Lung (tissue), 12 donors: Measurements from ENCODE around the gene DCLK1. TPM values are rescaled to one million over a fixed set of nuclear protein-coding genes. Genes with fewer than 3 reads are reported as not detected.

ENCODE experiments used
- ATAC-seq: fragments of 200-7000 bp; cut with Tn5 transposase; one replicate; pipeline ENCODE4 v1.9.1; 2020; ENCODE audit warnings: moderate number of reproducible peaks; ENCODE audit not compliant: insufficient read depth, low FRiP score
- DNase-seq, 3 donors: peaks; one replicate each; pipeline ENCODE4 v3.0.0-alpha.2; 2013 to 2017
- H3K27ac ChIP-seq, 2 donors: one replicate each; pipeline ENCODE4 v1.5.1; 2013; ENCODE audit warnings: mild to moderate bottlenecking in 2 of 2, moderate library complexity in 2 of 2, control low read depth in 1 of 2, inconsistent platforms in 1 of 2, low read depth in 1 of 2, low read length in 1 of 2
- H3K27me3 ChIP-seq, 3 donors: one replicate each; pipeline ENCODE4 v1.5.1; 2013; ENCODE audit warnings: low read length in 2 of 3; ENCODE audit not compliant: control insufficient read depth in 3 of 3, insufficient read depth in 3 of 3
- H3K36me3 ChIP-seq, 4 donors: one replicate each; pipeline ENCODE4 v1.5.1; 2013; ENCODE audit warnings: low read length in 4 of 4, mild to moderate bottlenecking in 1 of 4, moderate library complexity in 1 of 4; ENCODE audit not compliant: control insufficient read depth in 4 of 4, insufficient read depth in 4 of 4
- H3K4me1 ChIP-seq, 5 donors: one replicate each; pipeline ENCODE4 v1.5.1; 2013; ENCODE audit warnings: low read length in 5 of 5, mild to moderate bottlenecking in 2 of 5, moderate library complexity in 1 of 5; ENCODE audit not compliant: control insufficient read depth in 5 of 5, insufficient read depth in 5 of 5
- H3K4me3 ChIP-seq: one replicate; pipeline ENCODE4 v1.5.1; 2013; ENCODE audit warnings: mild to moderate bottlenecking, control low read depth, moderate library complexity
- H3K9ac ChIP-seq, 2 donors: one replicate each; pipeline ENCODE4 v1.5.1; 2013; ENCODE audit warnings: low read length in 2 of 2, control low read depth in 1 of 2; ENCODE audit not compliant: insufficient read depth in 1 of 2
- H3K9me3 ChIP-seq, 4 donors: one replicate each; pipeline ENCODE4 v1.5.1; 2013; ENCODE audit warnings: low read length in 3 of 4, mild to moderate bottlenecking in 1 of 4, moderate library complexity in 1 of 4; ENCODE audit not compliant: control insufficient read depth in 4 of 4, insufficient read depth in 3 of 4
- CTCF ChIP-seq: IDR thresholded peaks from 2 replicates; pipeline ENCODE4 v1.5.1; 2012; ENCODE audit warnings: mild to moderate bottlenecking; ENCODE audit errors: control extremely low read depth, extremely low read depth
- WGBS, 2 donors: extraction: QIAGEN DNeasy Blood & Tissue Kit; methylation state at CpG; one replicate each; pipeline ENCODE4 v1.1.7; 2013; 5-methylcytosine and 5-hydroxymethylcytosine counted together
- polyA plus RNA-seq, 2 donors: library from polyadenylated mRNA; stranded (reverse); fragments of 200-250 nt; gene quantifications; one replicate each; pipeline ENCODE4 v1.2.1, GENCODE V29; 2013
- total RNA-seq, 2 donors: library from RNA; depleted of rRNA in 1 of 2; stranded (reverse); fragments of >200 nt in 1 of 2; gene quantifications; one replicate each; pipeline ENCODE4 v1.2.1, GENCODE V29; 2014 to 2021
- donor health status: control.
- donor health status: control.
- donor health status: Bipolar disorder and iron deficiency.
- donor health status: healthy.
- donor health status: DM: yes; HTN: yes; CAD: no.

Gene DCLK1
- total and polyA plus RNA-seq, 4 donors: 1.2 to 23.5 (median 7.0) TPM

GRCh38 chr13:35764326-35765015 lies 366.7 kb downstream of the DCLK1 start:
- Histone ChIP-seq H3K4me1 (peaks cover 0 to 11% (median 0%) of the 10 kb centered on the region in 5 donors), H3K36me3 (peaks cover 0 to 3% (median 0%) of the 10 kb centered on the region in 4 donors), H3K9ac (no peak overlapping the region), H3K27ac (no peak overlapping the region), H3K27me3 (no peaks in the 10 kb centered on the region), H3K4me3 (no peak overlapping the region), H3K9me3 (no peaks in the 10 kb centered on the region)
- no peak for ATAC-seq
- WGBS, 2 donors: 54 to 84% methylated on average over 4 of the region's 4 CpGs
- DNase-seq: no peak
- no peak for TF ChIP-seq CTCF

- Histone ChIP-seq H3K36me3 (peaks cover 0 to 3% (median 0%) of the 10 kb centered on the region in 4 donors), H3K27me3 (no peaks in the 10 kb centered on the region), H3K9me3 (peaks cover 0 to 3% (median 0%) of the 10 kb centered on the region in 4 donors), H3K27ac (no peak overlapping the region), H3K4me3 (no peak overlapping the region), H3K9ac (no peak overlapping the region), H3K4me1 (peaks cover 0 to 11% (median 0%) of the 10 kb centered on the region in 5 donors)
- WGBS, 2 donors: 78 to 88% methylated on average over 7 of the region's 7 CpGs
- DNase-seq (peak; percentile 27 to 50 (median 34)), ATAC-seq (no peak)
- TF ChIP-seq CTCF: no peak
Observed at GRCh38 chr13:35763782-35764123, 367.4 kb downstream of the DCLK1 start.

- 74 to 83% methylated on average over 4 of the region's 4 CpGs for WGBS, 2 donors
- TF ChIP-seq CTCF: no peak
- ATAC-seq (no peak), DNase-seq (no peak)
- H3K9me3 ChIP-seq: peaks cover 0 to 3% (median 0%) of the 10 kb centered on the region in 4 donors
- H3K4me1 ChIP-seq: peaks cover 0 to 11% (median 0%) of the 10 kb centered on the region in 5 donors
- H3K36me3 ChIP-seq: peaks cover 0 to 3% (median 0%) of the 10 kb centered on the region in 4 donors
- no peak overlapping the region for H3K27ac ChIP-seq
- H3K4me3 ChIP-seq: no peak overlapping the region
- H3K27me3 ChIP-seq: no peaks in the 10 kb centered on the region
- H3K9ac ChIP-seq: no peak overlapping the region
Observed at GRCh38 chr13:35763060-35763781, 368.0 kb downstream of the DCLK1 start.
